ENCODE data around the gene GBGT1.

DNA sequence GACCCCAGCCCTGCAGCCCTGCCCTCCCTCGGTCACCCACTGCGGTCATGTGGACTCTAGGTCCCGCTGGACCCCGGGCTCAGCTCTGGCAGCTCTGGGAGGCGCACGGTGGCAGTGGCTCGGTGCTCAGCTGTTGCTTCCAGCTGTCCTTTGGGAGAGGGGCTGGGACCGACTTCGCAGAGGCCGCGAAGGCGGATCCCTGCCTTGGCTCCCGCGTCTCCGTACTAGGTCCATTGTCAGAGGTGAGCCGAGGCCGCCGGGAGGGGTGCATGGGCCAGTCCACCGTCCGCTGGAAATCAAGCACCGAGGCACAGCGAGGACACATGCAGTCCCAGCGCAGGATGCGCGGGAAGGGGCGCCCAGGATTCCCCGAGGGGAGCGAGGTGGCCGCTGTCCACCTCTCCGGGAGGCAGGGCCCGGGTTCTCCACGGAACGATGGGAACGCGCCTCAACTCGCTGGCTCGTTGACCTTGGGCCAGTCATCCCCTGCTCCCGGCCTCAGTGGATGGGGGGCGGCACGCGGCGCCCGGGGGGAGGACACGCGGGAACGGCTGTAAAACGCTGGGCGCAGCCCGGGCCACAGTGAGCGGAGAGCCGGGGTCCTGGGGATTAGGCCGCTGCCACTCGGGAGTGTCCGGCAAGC is 732 bp downstream of the GBGT1 start:
- TF ChIP-seq, protein P1, sequence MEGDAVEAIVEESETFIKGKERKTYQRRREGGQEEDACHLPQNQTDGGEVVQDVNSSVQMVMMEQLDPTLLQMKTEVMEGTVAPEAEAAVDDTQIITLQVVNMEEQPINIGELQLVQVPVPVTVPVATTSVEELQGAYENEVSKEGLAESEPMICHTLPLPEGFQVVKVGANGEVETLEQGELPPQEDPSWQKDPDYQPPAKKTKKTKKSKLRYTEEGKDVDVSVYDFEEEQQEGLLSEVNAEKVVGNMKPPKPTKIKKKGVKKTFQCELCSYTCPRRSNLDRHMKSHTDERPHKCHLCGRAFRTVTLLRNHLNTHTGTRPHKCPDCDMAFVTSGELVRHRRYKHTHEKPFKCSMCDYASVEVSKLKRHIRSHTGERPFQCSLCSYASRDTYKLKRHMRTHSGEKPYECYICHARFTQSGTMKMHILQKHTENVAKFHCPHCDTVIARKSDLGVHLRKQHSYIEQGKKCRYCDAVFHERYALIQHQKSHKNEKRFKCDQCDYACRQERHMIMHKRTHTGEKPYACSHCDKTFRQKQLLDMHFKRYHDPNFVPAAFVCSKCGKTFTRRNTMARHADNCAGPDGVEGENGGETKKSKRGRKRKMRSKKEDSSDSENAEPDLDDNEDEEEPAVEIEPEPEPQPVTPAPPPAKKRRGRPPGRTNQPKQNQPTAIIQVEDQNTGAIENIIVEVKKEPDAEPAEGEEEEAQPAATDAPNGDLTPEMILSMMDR (IDR thresholded peaks at IDR 0.05), result no peak
- TF ChIP-seq EP300 (IDR thresholded peaks at IDR 0.05), result no peak
- no peak for TF ChIP-seq POLR2A (IDR thresholded peaks at IDR 0.05)
